Endothelial cell of umbilical vein (primary cell): ENCODE data around the gene ZDHHC20. TPM values are rescaled to one million over a fixed set of nuclear protein-coding genes. Genes with fewer than 3 reads are reported as not detected.

ENCODE experiments used
- BruUV-seq: library from RNA; stranded (reverse); fragments of 400-500 nt; replicated peaks from 2 replicates; lab custom pipeline; 2021; lab: Mats Ljungman, UMichigan
- CTCF ChIA-PET: fragments of 300-600, 350-600 bp; sonication (Branson Sonifier 250); formaldehyde crosslinking; loops from one replicate; lab custom pipeline; 2021; ENCODE audit warnings: antibody characterized with exemption, inconsistent platforms; lab: Charles Lee
- POLR2A ChIA-PET: fragments of 300-600, 350-600 bp; sonication (Branson Sonifier 250); formaldehyde crosslinking; loops from one replicate; lab custom pipeline; 2021; ENCODE audit warnings: antibody characterized with exemption, inconsistent platforms; lab: Charles Lee
- DNase-seq: peaks from one replicate; pipeline ENCODE4 v3.0.0-alpha.2; 2011; ENCODE audit warnings: low read depth, low spot score
- FAIRE-seq: peaks from 2 replicates; lab custom pipeline; 2011; peaks lifted over from hg19 to GRCh38; lab: Jason Lieb, UNC
- H2AFZ ChIP-seq: 2 replicates; pipeline ENCODE4 v1.6.0; 2012; ENCODE audit warnings: low read depth, low read length, control low read depth, inconsistent platforms
- H3K27ac ChIP-seq: 2 replicates; pipeline ENCODE4 v1.5.1; 2011; ENCODE audit warnings: low read depth, mild to moderate bottlenecking, control low read depth, low read length, moderate library complexity; ENCODE audit not compliant: insufficient read depth
- H3K27me3 ChIP-seq, 2 experiments: 2 replicates each; pipeline versions ENCODE4 v1.6.0 to v1.6.1; 2011; ENCODE audit warnings: low read length in 2 of 2, mixed read lengths in 1 of 2; ENCODE audit not compliant: control insufficient read depth in 2 of 2, insufficient read depth in 2 of 2
- H3K36me3 ChIP-seq, 2 experiments: 2 replicates in 1 of 2; 3 replicates in 1 of 2; pipeline ENCODE4 v1.5.1; 2011; ENCODE audit warnings: low read length in 2 of 2, mild to moderate bottlenecking in 1 of 2, moderate library complexity in 1 of 2; ENCODE audit not compliant: control insufficient read depth in 2 of 2, insufficient read depth in 2 of 2; ENCODE audit errors: extremely low read depth in 1 of 2
- H3K4me1 ChIP-seq: 3 replicates; pipeline ENCODE4 v1.5.1; 2011; ENCODE audit warnings: mild to moderate bottlenecking, low read length; ENCODE audit not compliant: control insufficient read depth, insufficient read depth; ENCODE audit errors: extremely low read depth
- H3K4me2 ChIP-seq: 2 replicates; pipeline ENCODE4 v1.6.1; 2011; ENCODE audit warnings: low read length, control low read depth, mixed read lengths; ENCODE audit not compliant: insufficient read depth
- H3K4me3 ChIP-seq, 3 experiments: fragments of 200-600 bp in 1 of 3; sonication (generic), shearing (Covaris generic) in 1 of 3; replicated peaks in 1 of 3; 2 replicates each; pipeline ENCODE4 v1.5.1; 2011 to 2016; ENCODE audit warnings: control low read depth in 3 of 3, low read length in 3 of 3, mild to moderate bottlenecking in 2 of 3, inconsistent platforms in 1 of 3, low read depth in 1 of 3, moderate library complexity in 1 of 3; ENCODE audit not compliant: insufficient read depth in 1 of 3
- H3K79me2 ChIP-seq: 2 replicates; pipeline ENCODE4 v1.6.0; 2012; ENCODE audit warnings: low read length, inconsistent platforms; ENCODE audit not compliant: control insufficient read depth, insufficient read depth
- H3K9ac ChIP-seq: replicated peaks from 2 replicates; pipeline ENCODE3; 2011; ENCODE audit warnings: low read length, control low read depth; ENCODE audit not compliant: insufficient read depth; ENCODE audit errors: extremely low read depth
- H3K9me1 ChIP-seq: replicated peaks from 3 replicates; pipeline ENCODE4 v1.6.0; 2011; ENCODE audit warnings: mild to moderate bottlenecking, low read length; ENCODE audit not compliant: control insufficient read depth, insufficient read depth; ENCODE audit errors: extremely low read depth
- H3K9me3 ChIP-seq: replicated peaks from 2 replicates; pipeline ENCODE4 v1.5.1; 2012; ENCODE audit warnings: low read length, inconsistent platforms; ENCODE audit not compliant: control insufficient read depth, insufficient read depth
- H4K20me1 ChIP-seq: replicated peaks from 2 replicates; pipeline ENCODE3; 2011; ENCODE audit warnings: mild to moderate bottlenecking, low read length; ENCODE audit not compliant: control insufficient read depth, insufficient read depth; ENCODE audit errors: extremely low read depth
- CTCF ChIP-seq, 2 donors: IDR thresholded peaks; 1 replicate in 1 of 2; 2 replicates in 1 of 2; pipeline ENCODE4 v1.5.1; 2011; ENCODE audit warnings: low read length in 2 of 2, mild to moderate bottlenecking in 2 of 2, moderate library complexity in 2 of 2, control low read depth in 1 of 2, inconsistent platforms in 1 of 2, low read depth in 1 of 2; ENCODE audit not compliant: insufficient read depth in 1 of 2; ENCODE audit errors: extremely low read depth in 1 of 2
- FOS ChIP-seq: IDR thresholded peaks from 2 replicates; pipeline ENCODE4 v1.6.1; 2011; ENCODE audit warnings: mild to moderate bottlenecking, low read length, moderate library complexity, borderline replicate concordance; ENCODE audit not compliant: insufficient read depth
- GATA2 ChIP-seq: IDR thresholded peaks from 2 replicates; pipeline ENCODE4 v1.7.0; 2011; ENCODE audit warnings: low read depth, mild to moderate bottlenecking, moderate library complexity, mixed read lengths, low read length; ENCODE audit not compliant: insufficient read length, insufficient read depth
- JUN ChIP-seq: IDR thresholded peaks from 2 replicates; pipeline ENCODE4 v1.6.1; 2011; ENCODE audit warnings: borderline replicate concordance, low read depth; ENCODE audit not compliant: insufficient read length, insufficient read depth
- MAX ChIP-seq: IDR thresholded peaks from 2 replicates; pipeline ENCODE4 v1.6.1; 2011; ENCODE audit not compliant: insufficient read depth, insufficient read length
- MYC ChIP-seq: IDR thresholded peaks from one replicate; pipeline ENCODE4 v1.6.1; 2011; ENCODE audit warnings: mild to moderate bottlenecking, low read depth, low read length
- POLR2A ChIP-seq: IDR thresholded peaks from 2 replicates; pipeline ENCODE4 v1.6.1; 2012; ENCODE audit warnings: low read depth, mild to moderate bottlenecking, control low read depth, low read length
- POLR2AphosphoS5 ChIP-seq: IDR thresholded peaks from 2 replicates; pipeline ENCODE4 v1.6.1; 2012; ENCODE audit warnings: low read depth, mild to moderate bottlenecking, control low read depth, low read length, moderate library complexity; ENCODE audit not compliant: insufficient read depth
- dilution Hi-C: fragments of 300-500 bp; cut with MboI; formaldehyde crosslinking; loops from one replicate; pipeline ENCODE4 v1.15.0; 2019; ENCODE audit warnings: low sequenced_read_pairs; ENCODE audit not compliant: extremely low pct_ligation_motif_present
- intact Hi-C: fragments of 100-400 bp; cut with micrococcal nuclease; formaldehyde crosslinking; loops from one replicate; pipeline ENCODE4 v1.10.0; 2022
- polyA plus RNA-seq, 4 experiments: library from polyadenylated mRNA; depleted of rRNA in 3 of 4; stranded (reverse) in 3 of 4; unstranded in 1 of 4; fragments of >200 nt; gene quantifications; 2 replicates each; pipeline versions ENCODE4 v1.2.1 to v1.2.3, GENCODE V29; 2011 to 2012; ENCODE audit warnings: missing spikeins in 1 of 4
- total RNA-seq: library from RNA; stranded (reverse); gene quantifications from 2 replicates; pipeline ENCODE4 v1.2.3, GENCODE V29; 2021

ZDHHC20 gene
- total and polyA plus RNA-seq, 2 donors (not counting 3 experiments of a cell fraction or from before 2014, with no cell fraction given): 22.1 to 59.4 TPM

GRCh38 chr13:21402586-21403307, 56.4 kb downstream of the ZDHHC20 start:
- Histone ChIP-seq H3K9me3 (no peaks in the 10 kb centered on the region), H3K27me3 (no peaks in the 10 kb centered on the region), H3K27ac (no peak overlapping the region), H4K20me1 (no peaks in the 10 kb centered on the region), H3K79me2 (no peaks in the 10 kb centered on the region), H2AFZ (no peak overlapping the region), H3K4me2 (no peak overlapping the region), H3K36me3 (no peaks in the 10 kb centered on the region), H3K9ac (no peak overlapping the region), H3K9me1 (no peaks in the 10 kb centered on the region), H3K4me3 (no peak overlapping the region), H3K4me1 (peaks cover 28% of the 10 kb centered on the region)
- DNase-seq (peak; percentile 16), FAIRE-seq (no peak)
- ChIA-PET CTCF (interaction anchor here (1.1 to 1.2 kb wide), 2 partner anchors 28 to 74 kb away, joined by 3 to 7 read pairs; no protein-coding TSS in a partner anchor), POLR2A (no interaction called here)
- intact Hi-C loops: loop anchor here (5.0 kb wide), 1 partner anchor 55 kb away; the partner anchor contains the start of gene ZDHHC20
- no peak for TF ChIP-seq MYC
- TF ChIP-seq JUN: peak; percentile 3
- TF ChIP-seq GATA2: peak; percentile 8
- peak; percentile 27 for TF ChIP-seq FOS
- TF ChIP-seq POLR2AphosphoS5: no peak
- BruUV-seq: no TSS peak
- dilution Hi-C loops: no loop called here

GRCh38 chr13:21399741-21400140, 59.4 kb downstream of the ZDHHC20 start:
- Histone ChIP-seq H3K4me1 (peaks cover 28% of the 10 kb centered on the region), H3K9me1 (no peaks in the 10 kb centered on the region), H2AFZ (no peak overlapping the region), H3K9me3 (no peaks in the 10 kb centered on the region), H3K36me3 (no peaks in the 10 kb centered on the region), H4K20me1 (no peaks in the 10 kb centered on the region), H3K9ac (peak overlapping the region; percentile 31), H3K27ac (peak overlapping the region; percentile 36), H3K4me2 (peak overlapping the region; percentile 58), H3K79me2 (no peaks in the 10 kb centered on the region), H3K4me3 (peak overlapping the region in 1 of 3 experiments; percentile 31), H3K27me3 (no peaks in the 10 kb centered on the region)
- intact Hi-C loops (loop anchor here (1.0 to 5.0 kb wide), 4 partner anchors 27 to 101 kb away; partner anchors contain the start of gene ZDHHC20), dilution Hi-C loops (no loop called here)
- ChIA-PET CTCF (interaction anchor here (0.8 to 2.4 kb wide), 5 partner anchors 11 to 102 kb away, joined by 3 to 8 read pairs (median 4); partner anchors contain the start of gene ZDHHC20), POLR2A (no interaction called here)
- FAIRE-seq (peak; percentile 67), DNase-seq (peak; percentile 75)
- BruUV-seq: no TSS peak
- TF ChIP-seq MAX (no peak), GATA2 (no peak), CTCF (IDR thresholded peaks at IDR 0.05; ENCODE audit: extremely low read depth in 1 of 2, insufficient read depth in 1 of 2, low read depth in 1 of 2, low read length in 2 of 2) (no peak), POLR2A (no peak), FOS (peak; percentile 35)
